ENCODE measurements around the gene SENP6.
A peak's percentile ranks its signal among the peaks of the same experiment; 100 is the strongest.
"Not testable (repeated sequence)": the region's sequence is repeated elsewhere in the genome, so short reads cannot be mapped to it uniquely, and the experiment has no call there.

Gene SENP6

DNA sequence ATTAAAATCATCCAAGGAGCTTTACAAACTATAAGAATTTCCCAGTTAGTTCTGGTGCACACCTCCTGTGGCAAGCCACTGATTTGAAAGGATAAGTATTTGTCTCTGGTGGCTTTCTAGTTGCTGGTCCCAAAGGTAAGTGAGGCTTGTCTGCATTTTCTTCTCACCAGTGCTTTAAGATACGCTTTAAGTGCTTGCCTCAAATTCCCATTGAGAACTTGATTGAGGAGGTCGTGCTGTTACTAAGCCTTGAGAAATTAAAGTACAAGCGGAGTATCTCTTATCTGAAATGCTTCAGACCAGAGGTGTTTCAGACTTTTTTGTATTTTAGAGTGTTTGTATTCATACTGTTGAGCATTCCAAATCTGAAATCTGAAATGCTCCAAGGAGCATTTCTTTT, 117.5 kb downstream of the SENP6 start:
- DNase-seq (ENCODE audit: low read depth) = no peak
- TF ChIP-seq, protein P1, sequence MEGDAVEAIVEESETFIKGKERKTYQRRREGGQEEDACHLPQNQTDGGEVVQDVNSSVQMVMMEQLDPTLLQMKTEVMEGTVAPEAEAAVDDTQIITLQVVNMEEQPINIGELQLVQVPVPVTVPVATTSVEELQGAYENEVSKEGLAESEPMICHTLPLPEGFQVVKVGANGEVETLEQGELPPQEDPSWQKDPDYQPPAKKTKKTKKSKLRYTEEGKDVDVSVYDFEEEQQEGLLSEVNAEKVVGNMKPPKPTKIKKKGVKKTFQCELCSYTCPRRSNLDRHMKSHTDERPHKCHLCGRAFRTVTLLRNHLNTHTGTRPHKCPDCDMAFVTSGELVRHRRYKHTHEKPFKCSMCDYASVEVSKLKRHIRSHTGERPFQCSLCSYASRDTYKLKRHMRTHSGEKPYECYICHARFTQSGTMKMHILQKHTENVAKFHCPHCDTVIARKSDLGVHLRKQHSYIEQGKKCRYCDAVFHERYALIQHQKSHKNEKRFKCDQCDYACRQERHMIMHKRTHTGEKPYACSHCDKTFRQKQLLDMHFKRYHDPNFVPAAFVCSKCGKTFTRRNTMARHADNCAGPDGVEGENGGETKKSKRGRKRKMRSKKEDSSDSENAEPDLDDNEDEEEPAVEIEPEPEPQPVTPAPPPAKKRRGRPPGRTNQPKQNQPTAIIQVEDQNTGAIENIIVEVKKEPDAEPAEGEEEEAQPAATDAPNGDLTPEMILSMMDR (conservative IDR thresholded peaks at IDR 0.05; ENCODE audit: low read depth, low read length) = no peak
- H3K4me3 ChIP-seq (ENCODE audit: low read depth, low read length) = no peak overlapping the region

DNA sequence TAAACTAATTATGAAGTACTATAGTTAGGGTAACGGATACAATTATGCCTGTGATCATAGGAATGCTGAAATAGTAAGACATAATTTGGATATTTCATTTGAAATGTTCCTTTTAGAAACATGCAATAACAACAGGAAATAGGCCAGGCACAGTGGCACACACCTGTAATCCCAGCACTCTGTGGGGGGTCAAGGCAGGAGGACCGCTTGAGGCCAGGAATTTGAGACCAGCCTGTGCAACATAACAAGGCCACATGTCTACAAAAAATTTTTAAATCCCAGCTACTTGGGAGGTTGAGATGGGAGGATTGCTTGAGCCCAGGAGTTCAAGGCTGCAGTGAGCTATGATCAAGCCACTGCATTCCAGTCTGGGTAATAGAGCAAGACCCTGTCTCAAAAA, 121.7 kb downstream of the SENP6 start:
- TF ChIP-seq, protein P1 (conservative IDR thresholded peaks at IDR 0.05; ENCODE audit: low read depth, low read length) = no peak
- DNase-seq (ENCODE audit: low read depth) = no peak
- no peak overlapping the region for H3K4me3 ChIP-seq (ENCODE audit: low read depth, low read length)

DNA sequence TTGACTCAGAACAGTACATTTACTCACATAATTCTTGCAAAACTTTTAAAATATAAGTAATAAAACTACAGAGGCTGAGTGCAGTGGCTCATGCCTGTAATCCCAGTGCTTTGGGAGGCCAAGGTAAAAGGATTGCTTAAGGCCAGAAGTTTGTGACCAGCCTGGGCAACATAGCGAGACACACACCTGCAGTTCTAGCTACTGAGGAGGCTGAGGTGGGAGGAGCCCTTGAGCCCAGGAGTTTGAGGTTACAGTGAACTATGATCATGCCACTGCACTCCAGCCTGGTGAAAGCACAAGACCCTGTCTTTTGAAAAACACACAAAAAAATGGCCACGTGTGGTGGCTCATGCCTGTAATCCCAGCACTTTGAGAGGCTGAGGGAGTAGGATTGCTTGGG, 125.5 kb downstream of the SENP6 start:
- TF ChIP-seq, protein P1 (conservative IDR thresholded peaks at IDR 0.05; ENCODE audit: low read depth, low read length) = no peak
- H3K4me3 ChIP-seq (ENCODE audit: low read depth, low read length) = no peak overlapping the region
- no peak for DNase-seq (ENCODE audit: low read depth)

GRCh38 chr6:75731029-75731428, 129.3 kb downstream of the SENP6 start:
- not testable (repeated sequence) for DNase-seq (ENCODE audit: low read depth); H3K4me3 ChIP-seq (ENCODE audit: low read depth, low read length)

GRCh38 chr6:75735491-75736186, 134.0 kb downstream of the SENP6 start:
- TF ChIP-seq, protein P1 (conservative IDR thresholded peaks at IDR 0.05; ENCODE audit: low read depth, low read length) = no peak
- peak; percentile 29 for DNase-seq (ENCODE audit: low read depth)
- H3K4me3 ChIP-seq (ENCODE audit: low read depth, low read length) = no peak overlapping the region

DNA sequence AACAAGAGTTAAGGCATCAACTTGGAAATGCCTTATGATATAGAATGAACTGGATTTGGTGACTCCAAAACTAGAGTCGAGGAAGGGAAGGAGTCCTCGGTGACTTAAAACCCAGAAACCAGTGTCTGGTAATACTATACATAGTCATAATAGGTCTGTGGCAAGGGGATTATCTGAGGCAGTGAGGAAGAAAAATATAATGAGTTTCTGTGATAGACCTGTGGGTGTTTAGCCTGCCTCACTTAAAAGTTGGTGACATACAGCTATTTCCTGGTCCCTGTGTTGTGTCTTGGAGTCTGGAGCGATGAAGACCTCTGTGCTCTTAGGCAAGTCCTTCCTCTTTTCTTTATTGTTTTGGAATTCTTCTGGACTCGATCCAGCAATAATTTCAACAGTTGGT, 142.3 kb downstream of the SENP6 start:
- TF ChIP-seq, protein P1 (conservative IDR thresholded peaks at IDR 0.05; ENCODE audit: low read depth, low read length) = no peak
- no peak for DNase-seq (ENCODE audit: low read depth)
- H3K4me3 ChIP-seq (ENCODE audit: low read depth, low read length) = no peak overlapping the region

DNA sequence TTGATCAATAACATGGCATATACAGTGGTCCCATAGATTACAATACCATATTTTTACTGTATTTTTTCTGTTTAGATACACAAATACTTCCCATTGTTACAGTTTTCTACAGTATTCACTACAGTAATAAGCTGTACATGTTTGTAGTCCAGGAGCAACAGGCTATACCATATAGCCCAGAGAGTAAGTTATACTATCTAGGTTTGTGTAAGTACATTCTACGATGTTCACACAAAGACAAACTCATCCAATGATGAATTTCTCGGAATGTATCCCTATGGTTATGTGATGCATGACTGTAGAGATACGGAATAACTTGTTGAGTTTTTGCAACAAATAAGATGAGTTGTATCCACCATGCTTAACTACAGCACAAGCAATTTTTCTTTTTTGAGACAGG, 143.7 kb downstream of the SENP6 start:
- H3K4me3 ChIP-seq (ENCODE audit: low read depth, low read length) = no peak overlapping the region
- DNase-seq (ENCODE audit: low read depth) = no peak
- TF ChIP-seq, protein P1 (conservative IDR thresholded peaks at IDR 0.05; ENCODE audit: low read depth, low read length) = no peak
